GM21723 (cell line): ENCODE data around the gene ZCCHC17.

Experiments
- ATAC-seq: cut with Tn5 transposase; IDR thresholded peaks from one replicate; pipeline ENCODE4 v1.9.1; 2021; ENCODE audit warnings: mild to moderate bottlenecking, moderate library complexity; ENCODE audit not compliant: unreplicated experiment

The ZCCHC17 gene

DNA sequence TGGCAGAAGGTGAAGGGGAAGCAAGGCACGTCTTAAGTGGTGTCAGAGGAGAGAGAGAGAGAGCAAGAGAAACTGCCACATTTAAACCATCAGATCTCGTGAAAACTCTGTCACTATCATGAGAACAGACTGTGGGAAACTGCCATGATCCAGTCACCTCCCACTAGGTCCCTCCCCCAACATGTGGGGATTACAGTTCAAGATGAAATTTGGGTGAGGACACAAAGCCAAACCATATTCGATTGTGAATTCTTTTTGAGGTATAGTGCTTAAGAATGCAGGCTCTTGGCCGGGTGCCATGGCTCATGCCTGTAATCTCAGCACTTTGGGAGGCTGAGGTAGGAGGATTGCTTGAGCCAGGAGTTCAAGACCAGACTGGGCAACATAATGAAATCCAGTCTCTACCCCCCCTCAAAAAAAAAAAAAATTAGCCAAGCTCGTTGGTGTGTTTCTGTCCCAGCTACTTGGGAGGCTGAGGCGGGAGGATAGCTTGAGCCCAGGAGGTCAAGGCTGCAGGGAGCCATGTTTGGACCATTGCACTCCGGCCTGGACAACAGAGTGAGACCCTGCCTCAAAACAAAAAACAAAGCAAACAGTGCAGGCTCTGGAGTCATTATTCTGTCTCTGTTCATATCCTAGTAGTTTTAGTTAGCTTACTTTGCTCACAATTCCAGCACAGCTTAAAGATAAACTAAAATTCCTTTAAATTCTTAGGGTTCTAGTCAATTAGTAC, 6.0 kb downstream of the ZCCHC17 start:
- no peak for ATAC-seq

- ATAC-seq = no peak
Observed at GRCh38 chr1:31306278-31306677, 9.4 kb downstream of the ZCCHC17 start.

- no peak for ATAC-seq
Observed at GRCh38 chr1:31308036-31308435, 11.2 kb downstream of the ZCCHC17 start.

- ATAC-seq = no peak
Observed at GRCh38 chr1:31310198-31310597, 13.4 kb downstream of the ZCCHC17 start.

DNA sequence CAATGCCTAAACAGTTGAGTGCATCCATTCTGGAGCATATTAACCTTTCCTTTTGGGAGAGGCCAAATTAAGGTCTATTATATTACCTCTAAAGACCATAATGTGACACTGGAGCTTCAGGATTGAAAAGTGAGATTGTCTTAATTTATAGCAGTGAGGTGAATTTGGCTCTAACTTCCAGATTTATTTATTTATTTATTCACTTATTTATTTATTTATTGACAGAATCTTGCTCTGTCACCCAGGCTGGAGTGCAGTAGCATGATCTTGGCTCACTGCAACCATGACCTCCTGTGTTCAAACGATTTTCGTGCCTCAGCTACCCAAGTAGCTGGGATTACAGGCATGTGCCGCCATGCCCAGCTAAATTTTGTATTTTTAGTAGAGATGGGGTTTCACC, 19.1 kb downstream of the ZCCHC17 start:
- ATAC-seq = no peak

DNA sequence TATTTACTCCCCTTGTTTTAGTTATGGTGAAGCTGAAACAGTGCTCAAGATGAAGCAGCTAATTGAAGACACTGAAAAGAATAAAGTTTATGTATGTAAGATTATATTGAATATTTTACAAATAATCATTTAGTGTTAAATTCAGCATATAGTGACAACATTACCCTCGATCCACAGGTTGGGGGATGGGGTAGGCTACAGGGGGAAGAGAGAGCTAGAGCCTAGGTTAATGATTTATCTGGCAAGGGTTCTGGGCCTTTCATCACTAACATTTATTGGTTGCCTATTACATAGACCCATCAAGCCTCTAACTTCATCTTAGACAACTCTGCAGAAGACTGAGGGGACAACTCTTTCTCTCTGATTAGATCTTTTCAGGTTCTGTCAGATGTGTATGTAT, 21.3 kb downstream of the ZCCHC17 start:
- no peak for ATAC-seq

DNA sequence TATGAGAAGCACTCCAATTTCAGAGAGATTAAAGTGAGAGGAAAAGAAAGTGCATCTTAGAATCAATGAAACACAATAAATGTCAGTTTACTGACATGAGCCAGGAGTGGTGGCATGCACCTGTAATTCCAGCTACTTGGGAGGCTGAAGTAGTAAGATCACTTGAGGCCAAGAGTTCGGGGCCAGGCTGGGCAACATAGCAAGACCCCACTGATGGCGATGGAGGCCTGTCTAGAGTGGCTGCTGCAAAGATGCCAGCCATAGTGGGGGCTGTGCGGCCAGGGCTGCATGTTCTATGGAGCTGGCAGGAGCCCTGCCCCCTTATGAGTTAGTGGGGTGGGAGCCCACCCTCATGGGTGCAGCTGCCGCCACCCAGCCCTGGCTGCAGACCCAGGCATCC, 27.3 kb downstream of the ZCCHC17 start:
- no peak for ATAC-seq

DNA sequence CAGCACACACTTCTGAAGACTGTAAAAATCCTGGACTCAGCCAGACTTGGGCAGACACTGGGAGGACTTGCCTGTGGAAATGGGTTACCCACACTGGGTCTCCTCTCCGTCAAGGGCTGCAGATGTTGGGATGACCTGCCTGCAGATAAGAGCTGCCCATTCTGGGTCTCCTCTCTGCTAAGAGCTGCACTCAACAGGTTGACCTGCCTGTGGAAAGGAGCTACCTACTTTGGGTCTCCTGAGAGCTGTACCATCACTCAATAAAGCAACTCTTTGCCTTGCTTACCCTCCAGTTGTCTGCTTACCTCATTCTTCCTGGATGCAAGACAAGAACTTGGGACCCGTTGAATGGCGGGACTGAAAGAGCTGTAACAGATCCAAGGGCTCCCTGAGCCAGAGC, 28.2 kb downstream of the ZCCHC17 start:
- no peak for ATAC-seq

- no peak for ATAC-seq
Observed at GRCh38 chr1:31326461-31326860, 29.6 kb downstream of the ZCCHC17 start.

GRCh38 chr1:31327381-31327780, 30.5 kb downstream of the ZCCHC17 start:
- no peak for ATAC-seq

GRCh38 chr1:31335007-31335406, 38.2 kb downstream of the ZCCHC17 start:
- no peak for ATAC-seq

- ATAC-seq = no peak
Observed at GRCh38 chr1:31336687-31337467, 40.0 kb downstream of the ZCCHC17 start.

DNA sequence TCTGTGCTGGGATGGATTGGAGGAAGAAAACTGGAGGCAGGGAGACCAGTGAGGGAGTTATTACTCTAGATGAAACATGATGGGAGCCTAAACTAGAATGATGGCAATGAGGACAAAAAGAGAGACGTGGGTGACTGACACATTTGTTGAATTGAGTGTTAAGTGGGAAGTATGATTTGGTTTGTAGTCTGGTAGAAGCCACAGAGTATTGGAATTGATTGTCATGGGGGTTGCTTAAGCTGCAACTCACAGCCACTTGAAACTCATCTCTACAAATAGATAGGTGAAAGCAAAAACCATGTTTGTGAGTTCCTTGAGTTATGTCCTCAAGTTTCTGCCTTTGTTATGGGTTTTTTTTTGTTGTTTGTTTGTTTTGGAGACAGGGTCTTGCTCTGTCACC, 47.7 kb downstream of the ZCCHC17 start:
- no peak for ATAC-seq

- no peak for ATAC-seq
Observed at GRCh38 chr1:31345635-31346034, 48.8 kb downstream of the ZCCHC17 start.

DNA sequence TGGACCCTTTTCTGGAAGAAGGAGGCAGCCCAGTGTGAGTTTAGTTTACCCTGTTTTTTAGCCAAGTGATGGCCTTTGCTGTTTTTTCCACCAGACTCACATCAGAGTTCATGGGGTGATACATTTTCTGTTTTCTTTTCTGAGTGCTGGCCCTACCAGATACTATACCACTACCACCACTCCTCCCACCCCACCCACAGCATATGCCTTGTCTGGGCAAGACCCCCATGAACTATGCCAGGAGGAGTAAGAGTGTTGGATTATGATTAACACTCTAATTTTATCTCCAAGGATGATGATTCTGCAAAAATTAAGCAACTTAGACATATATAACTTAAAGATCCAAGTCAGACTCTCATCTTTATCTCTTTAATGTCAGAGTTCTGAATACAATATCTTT, 50.0 kb downstream of the ZCCHC17 start:
- no peak for ATAC-seq

DNA sequence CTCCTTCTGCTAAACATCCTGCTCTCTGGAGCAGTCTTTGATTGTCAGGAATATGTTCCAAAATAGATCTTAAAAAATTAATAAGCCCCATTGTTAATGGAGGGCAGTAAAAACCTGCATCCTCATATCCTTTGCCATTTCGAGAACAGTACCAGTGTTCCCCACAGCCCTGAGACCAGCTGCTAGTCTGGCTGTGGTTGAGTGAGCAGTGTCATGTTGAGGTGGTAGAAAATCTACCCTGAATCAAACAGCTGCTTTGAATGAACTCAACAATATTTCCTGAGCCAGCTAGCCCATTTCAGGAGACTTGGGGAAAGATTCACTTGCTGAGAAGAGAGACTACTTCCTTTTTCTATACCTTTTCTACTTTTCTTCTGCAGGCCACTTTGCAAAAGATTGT, 51.6 kb downstream of the ZCCHC17 start:
- ATAC-seq = no peak

DNA sequence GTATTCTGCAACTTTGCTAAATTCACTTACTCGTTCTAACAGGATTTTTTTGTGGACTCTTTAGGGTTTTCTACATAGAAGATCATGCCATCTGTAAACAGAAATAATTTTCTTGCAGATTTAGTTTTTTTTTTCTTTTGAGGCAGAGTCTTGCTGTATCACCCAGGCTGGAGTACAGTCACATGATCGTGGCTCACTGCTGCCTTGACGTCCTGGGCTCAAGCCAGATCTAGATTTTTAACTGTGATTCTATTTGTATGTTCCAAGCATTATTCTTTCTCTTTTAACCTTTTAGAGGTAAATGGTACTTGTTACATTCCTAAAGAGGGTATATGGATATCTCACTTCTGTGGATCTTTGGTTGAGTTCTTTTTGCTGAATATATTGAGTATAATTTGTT, 57.5 kb downstream of the ZCCHC17 start:
- no peak for ATAC-seq

GRCh38 chr1:31356427-31356826, 59.6 kb downstream of the ZCCHC17 start:
- ATAC-seq = no peak

DNA sequence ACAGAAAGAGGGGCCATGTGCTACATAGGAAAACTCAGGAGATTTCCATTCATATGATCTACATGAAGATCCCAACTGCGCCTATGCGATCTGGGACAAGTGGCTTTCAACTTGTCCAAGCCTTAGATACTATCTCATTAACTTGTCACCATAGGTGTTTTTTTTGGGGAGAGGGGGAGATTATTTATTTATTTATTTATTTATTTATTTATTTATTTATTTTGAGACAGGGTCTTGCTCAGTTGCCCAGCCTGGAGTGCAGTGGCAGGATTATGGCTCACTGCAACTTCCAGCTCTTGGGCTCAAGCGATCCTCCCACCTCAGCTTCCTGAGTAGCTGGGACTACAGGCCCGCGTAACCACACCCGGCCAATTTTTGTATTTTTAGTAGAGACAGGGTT, 64.8 kb downstream of the ZCCHC17 start:
- no peak for ATAC-seq

DNA sequence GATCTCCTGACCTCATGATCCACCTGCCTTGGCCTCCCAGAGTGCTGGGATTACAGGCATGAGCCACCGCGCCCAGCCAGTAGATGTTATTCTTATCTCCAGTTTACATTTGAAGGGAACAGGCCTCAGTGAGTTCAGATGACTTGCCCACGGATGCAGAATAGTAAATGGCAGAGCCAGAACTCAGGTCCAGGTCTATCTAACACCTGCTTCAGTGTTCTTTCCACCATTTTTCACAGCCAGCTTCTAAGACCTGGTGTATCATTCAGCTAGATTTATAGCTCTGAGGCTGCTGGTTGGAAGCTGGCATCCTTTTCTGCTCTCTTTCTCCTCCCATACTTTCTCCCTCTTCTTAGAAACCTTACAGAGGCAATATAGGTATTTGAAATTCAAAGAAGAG, 65.2 kb downstream of the ZCCHC17 start:
- ATAC-seq = no peak

DNA sequence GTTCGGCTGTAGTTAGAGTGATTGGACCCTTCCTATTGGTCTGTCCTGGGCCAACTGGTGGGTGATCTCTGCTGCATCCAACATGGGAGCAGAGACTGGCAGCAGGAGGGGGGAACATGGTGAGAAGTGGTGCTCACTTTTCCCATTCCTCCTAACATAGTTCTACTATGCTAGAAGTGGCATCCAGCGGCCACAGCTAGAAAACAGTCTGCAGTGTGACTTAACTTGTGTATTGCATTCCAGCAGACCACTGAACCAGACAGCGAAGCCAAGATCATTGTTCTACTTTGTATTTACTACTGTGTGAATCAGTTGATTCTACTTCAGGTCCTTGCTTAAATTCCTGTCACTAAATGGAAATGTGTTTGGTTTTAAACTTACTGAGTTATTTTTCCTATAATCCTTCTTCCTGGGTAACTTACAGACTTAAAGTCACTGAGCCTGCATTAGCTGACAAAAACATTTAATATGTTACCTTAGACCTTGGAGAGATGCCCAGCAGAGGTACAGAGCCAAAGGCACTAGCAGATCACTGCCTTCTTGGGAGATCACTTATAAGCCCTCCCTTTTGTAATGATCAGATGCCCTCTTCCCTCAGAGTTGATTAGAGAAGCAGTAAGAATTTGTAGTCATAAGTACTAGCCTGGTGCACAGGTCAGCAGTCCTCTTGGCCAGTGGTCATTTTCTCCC, 67.9 kb downstream of the ZCCHC17 start:
- ATAC-seq = no peak

GRCh38 chr1:31366796-31367195, 70.0 kb downstream of the ZCCHC17 start:
- no peak for ATAC-seq
